CD4-positive, alpha-beta T cell treated with Interferon gamma for 1 hour (primary cell): ENCODE measurements around the gene LIF.
"Not testable (repeated sequence)": the region's sequence is repeated elsewhere in the genome, so short reads cannot be mapped to it uniquely, and the experiment has no call there.

ENCODE experiments used
- DNase-seq: peaks from one replicate; pipeline ENCODE4 v3.0.0-alpha.2; 2020

LIF gene

GRCh38 chr22:30241576-30242371, 4.8 kb downstream of the LIF start:
- DNase-seq = no peak

GRCh38 chr22:30240541-30241417, 5.8 kb downstream of the LIF start:
- DNase-seq = no peak

GRCh38 chr22:30239488-30240405, 6.8 kb downstream of the LIF start:
- no peak for DNase-seq

GRCh38 chr22:30238661-30239487, 7.7 kb downstream of the LIF start:
- no peak for DNase-seq

- DNase-seq = no peak
These were observed 8.4 kb downstream of the LIF start for GRCh38 chr22:30238136-30238535.

- DNase-seq = no peak
These were observed 9.7 kb downstream of the LIF start for GRCh38 chr22:30236875-30237274.

GRCh38 chr22:30235687-30236170, 10.8 kb downstream of the LIF start:
- no peak for DNase-seq

- no peak for DNase-seq
These were observed 11.6 kb downstream of the LIF start for GRCh38 chr22:30234786-30235470.

- not testable (repeated sequence) for DNase-seq
These were observed 12.2 kb downstream of the LIF start for GRCh38 chr22:30234325-30234724.

- DNase-seq = no peak
These were observed 13.0 kb downstream of the LIF start for GRCh38 chr22:30233582-30233981.

- DNase-seq = no peak
These were observed 13.8 kb downstream of the LIF start for GRCh38 chr22:30232716-30233218.

- DNase-seq = no peak
These were observed 15.6 kb downstream of the LIF start for GRCh38 chr22:30230787-30231461.

GRCh38 chr22:30230330-30230729, 16.2 kb downstream of the LIF start:
- DNase-seq = no peak

GRCh38 chr22:30228509-30229359, 17.8 kb downstream of the LIF start:
- DNase-seq = no peak

- DNase-seq = no peak
These were observed 18.9 kb downstream of the LIF start for GRCh38 chr22:30227438-30228228.

- DNase-seq = no peak
These were observed 20.2 kb downstream of the LIF start for GRCh38 chr22:30226192-30226832.

GRCh38 chr22:30225220-30225927, 21.2 kb downstream of the LIF start:
- no peak for DNase-seq
